Cardiac muscle cell (in vitro differentiated cells and primary cell): ENCODE results near the gene SMC1B. TPM values are rescaled to one million over a fixed set of nuclear protein-coding genes. Genes with fewer than 3 reads are reported as not detected.

Source experiments
- DNase-seq, 2 donors: peaks; one replicate each; pipeline versions ENCODE4 v3.0.0 to v3.0.0-alpha.2; 2010 to 2017; ENCODE audit warnings: low read depth in 1 of 2, low spot score in 1 of 2
- H3K27ac ChIP-seq: fragments of 200-600 bp; sonication (generic); 2 replicates; pipeline ENCODE4 v1.5.1; 2016
- H3K27me3 ChIP-seq: fragments of 200-600 bp; sonication (generic); 2 replicates; pipeline ENCODE4 v1.6.0; 2016; ENCODE audit warnings: control low read depth
- H3K36me3 ChIP-seq: fragments of 200-600 bp; sonication (generic); 2 replicates; pipeline ENCODE4 v1.5.1; 2016; ENCODE audit warnings: control low read depth
- H3K4me1 ChIP-seq: fragments of 200-600 bp; sonication (generic); 2 replicates; pipeline ENCODE4 v1.8.1; 2017; ENCODE audit warnings: low read depth, mild to moderate bottlenecking, mixed run types
- H3K4me3 ChIP-seq: fragments of 200-600 bp; sonication (generic); 2 replicates; pipeline ENCODE4 v1.5.1; 2016; ENCODE audit warnings: mild to moderate bottlenecking
- H3K9me3 ChIP-seq: fragments of 200-600 bp; sonication (generic); 2 replicates; pipeline ENCODE4 v1.5.1; 2017; ENCODE audit warnings: low read depth, mild to moderate bottlenecking, control low read depth
- polyA plus RNA-seq: library from polyadenylated mRNA; unstranded; fragments of >200 nt; fragmentation: Nextera tagmentation; extraction: Ambion mirVana; gene quantifications from 2 replicates; pipeline ENCODE4 v1.2.1, GENCODE V29; 2016
- total RNA-seq: library from RNA; depleted of rRNA; stranded (reverse); fragments of >200 nt; gene quantifications from 2 replicates; pipeline ENCODE4 v1.2.3, GENCODE V29; 2016
- TF ChIP-seq, protein P1 (sequence below): IDR thresholded peaks from 2 replicates; pipeline ENCODE4 v1.5.1; 2012; ENCODE audit warnings: low read depth, mild to moderate bottlenecking, low read length

Gene SMC1B
- total and polyA plus RNA-seq, 2 experiments from 2014 or later: 0.15 TPM; not detected in 1

DNA sequence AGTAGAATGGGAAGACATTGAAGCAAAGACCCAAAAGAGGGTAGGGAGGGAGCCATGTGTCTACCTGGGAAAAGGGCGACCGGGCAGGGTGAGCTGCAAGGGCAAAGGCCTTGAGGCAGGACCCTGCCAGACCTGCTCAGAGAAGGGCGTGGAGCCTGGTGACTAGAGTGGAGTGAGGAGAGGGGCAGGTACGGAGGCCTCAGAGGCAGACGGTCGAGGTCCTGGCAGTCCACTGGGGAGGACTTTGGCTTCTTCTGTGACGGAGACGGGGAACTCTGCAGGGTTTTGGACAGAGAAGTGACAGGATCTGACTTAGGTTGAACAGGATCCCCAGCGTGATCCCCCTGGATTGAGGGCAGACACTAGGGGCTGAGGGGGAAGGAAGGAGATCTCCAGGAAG, 13.0 kb upstream of the SMC1B start:
- Histone ChIP-seq H3K9me3 (no peaks in the 10 kb centered on the region), H3K27ac (no peak overlapping the region), H3K4me3 (no peak overlapping the region), H3K27me3 (no peaks in the 10 kb centered on the region), H3K36me3 (no peaks in the 10 kb centered on the region), H3K4me1 (no peaks in the 10 kb centered on the region)
- TF ChIP-seq, protein P1, sequence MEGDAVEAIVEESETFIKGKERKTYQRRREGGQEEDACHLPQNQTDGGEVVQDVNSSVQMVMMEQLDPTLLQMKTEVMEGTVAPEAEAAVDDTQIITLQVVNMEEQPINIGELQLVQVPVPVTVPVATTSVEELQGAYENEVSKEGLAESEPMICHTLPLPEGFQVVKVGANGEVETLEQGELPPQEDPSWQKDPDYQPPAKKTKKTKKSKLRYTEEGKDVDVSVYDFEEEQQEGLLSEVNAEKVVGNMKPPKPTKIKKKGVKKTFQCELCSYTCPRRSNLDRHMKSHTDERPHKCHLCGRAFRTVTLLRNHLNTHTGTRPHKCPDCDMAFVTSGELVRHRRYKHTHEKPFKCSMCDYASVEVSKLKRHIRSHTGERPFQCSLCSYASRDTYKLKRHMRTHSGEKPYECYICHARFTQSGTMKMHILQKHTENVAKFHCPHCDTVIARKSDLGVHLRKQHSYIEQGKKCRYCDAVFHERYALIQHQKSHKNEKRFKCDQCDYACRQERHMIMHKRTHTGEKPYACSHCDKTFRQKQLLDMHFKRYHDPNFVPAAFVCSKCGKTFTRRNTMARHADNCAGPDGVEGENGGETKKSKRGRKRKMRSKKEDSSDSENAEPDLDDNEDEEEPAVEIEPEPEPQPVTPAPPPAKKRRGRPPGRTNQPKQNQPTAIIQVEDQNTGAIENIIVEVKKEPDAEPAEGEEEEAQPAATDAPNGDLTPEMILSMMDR: no peak
- no peak for DNase-seq

GRCh38 chr22:45425531-45426265, 12.3 kb upstream of the SMC1B start:
- Histone ChIP-seq H3K36me3 (no peaks in the 10 kb centered on the region), H3K4me1 (no peaks in the 10 kb centered on the region), H3K27ac (no peak overlapping the region), H3K27me3 (no peaks in the 10 kb centered on the region), H3K4me3 (no peak overlapping the region), H3K9me3 (no peaks in the 10 kb centered on the region)
- TF ChIP-seq, protein P1: no peak
- no peak for DNase-seq

- no peaks in the 10 kb centered on the region for H3K9me3 ChIP-seq
- TF ChIP-seq, protein P1: no peak
- H3K4me1 ChIP-seq: no peaks in the 10 kb centered on the region
- H3K36me3 ChIP-seq: no peaks in the 10 kb centered on the region
- no peak overlapping the region for H3K27ac ChIP-seq
- no peaks in the 10 kb centered on the region for H3K27me3 ChIP-seq
- no peak overlapping the region for H3K4me3 ChIP-seq
- DNase-seq: peak in 1 of 2 donors; percentile 22
Observed at GRCh38 chr22:45425101-45425500, 11.7 kb upstream of the SMC1B start.

DNA sequence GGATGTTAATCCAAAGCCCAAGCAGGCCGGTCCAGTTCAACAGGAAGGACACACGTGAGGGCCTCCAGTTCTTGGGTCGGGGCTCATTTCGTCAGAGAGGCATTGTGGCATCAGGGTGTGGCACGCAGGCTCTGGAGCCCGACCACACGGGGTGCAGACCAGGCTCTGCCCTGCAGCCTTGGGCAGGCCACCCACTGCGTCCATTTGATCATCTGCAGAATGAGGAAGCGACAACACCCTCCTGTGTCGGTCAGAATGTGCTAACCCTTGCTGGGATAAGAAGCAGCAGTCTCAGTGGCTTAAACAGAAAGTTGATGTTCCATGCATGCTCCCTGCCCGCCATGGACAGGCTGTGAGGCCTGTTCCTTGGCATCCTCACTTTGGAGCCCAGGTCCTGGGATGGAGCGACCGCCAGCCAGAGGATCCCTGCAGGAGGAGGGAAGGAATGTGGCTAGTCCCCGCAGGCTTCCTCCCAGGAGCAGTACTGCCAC, 10.9 kb upstream of the SMC1B start:
- TF ChIP-seq, protein P1: no peak
- H3K36me3 ChIP-seq: no peaks in the 10 kb centered on the region
- H3K9me3 ChIP-seq: no peaks in the 10 kb centered on the region
- H3K4me1 ChIP-seq: no peaks in the 10 kb centered on the region
- no peak for DNase-seq
- no peaks in the 10 kb centered on the region for H3K27me3 ChIP-seq
- H3K27ac ChIP-seq: no peak overlapping the region
- H3K4me3 ChIP-seq: no peak overlapping the region

GRCh38 chr22:45423524-45423923, 10.1 kb upstream of the SMC1B start:
- Histone ChIP-seq H3K4me3 (no peak overlapping the region), H3K27ac (no peak overlapping the region), H3K4me1 (no peaks in the 10 kb centered on the region), H3K27me3 (no peaks in the 10 kb centered on the region), H3K9me3 (no peaks in the 10 kb centered on the region), H3K36me3 (no peaks in the 10 kb centered on the region)
- no peak for DNase-seq
- TF ChIP-seq, protein P1: no peak
